ENCODE data around the gene FOXC2. TPM values are rescaled to one million over a fixed set of nuclear protein-coding genes. Genes with fewer than 3 reads are reported as not detected.

Gene FOXC2
- total and polyA plus RNA-seq, 2 donors (not counting 1 experiment from before 2014, with no cell fraction given): not detected

GRCh38 chr16:86542756-86543750, 23.6 kb upstream of the FOXC2 start:
- Histone ChIP-seq H3K9me3 (ENCODE audit: control extremely low read depth in 1 of 3, control insufficient read depth in 2 of 3, insufficient read depth in 1 of 3, low read length in 2 of 3) (no peaks in the 10 kb centered on the region), H3K27ac (ENCODE audit: low read length in 2 of 2) (no peak overlapping the region), H3K36me3 (replicated peaks in 1 of 2; ENCODE audit: control extremely low read depth in 1 of 2, control insufficient read depth in 1 of 2, extremely low read depth in 1 of 2, insufficient read depth in 2 of 2, low read length in 1 of 2) (peaks cover 0 to 81% of the 10 kb centered on the region in 2 experiments), H4K20me1 (ENCODE audit: control insufficient read depth, insufficient read depth, low read length, poor library complexity, severe bottlenecking) (no peaks in the 10 kb centered on the region), H3K4me3 (ENCODE audit: control extremely low read depth in 1 of 5, extremely low read depth in 1 of 5, insufficient read depth in 1 of 5, low read depth in 2 of 5, low read length in 4 of 5) (no peak overlapping the region), H3K9ac (ENCODE audit: low read length) (no peak overlapping the region), H3K79me2 (ENCODE audit: control insufficient read depth, insufficient read depth, low read length) (no peaks in the 10 kb centered on the region), H3K4me2 (replicated peaks; ENCODE audit: low read depth, low read length, poor library complexity, severe bottlenecking) (no peak overlapping the region), H3K27me3 (replicated peaks in 1 of 4; ENCODE audit: control extremely low read depth in 1 of 4, control insufficient read depth in 3 of 4, insufficient read depth in 4 of 4, low read length in 3 of 4) (no peaks in the 10 kb centered on the region), H2AFZ (ENCODE audit: insufficient read depth, low read depth, low read length, poor library complexity, severe bottlenecking) (no peak overlapping the region), H3K4me1 (ENCODE audit: control insufficient read depth in 2 of 2, insufficient read depth in 2 of 2, low read length in 2 of 2) (no peaks in the 10 kb centered on the region)
- ChIA-PET CTCF (no interaction called here), POLR2A (no interaction called here)
- Mint-ChIP-seq H3K4me3 (no peak overlapping the region), H3K9me3 (ENCODE audit: insufficient read depth) (no peaks in the 10 kb centered on the region), H3K4me1 (no peaks in the 10 kb centered on the region), H3K27ac (no peak overlapping the region), H3K27me3 (no peaks in the 10 kb centered on the region)
- TF ChIP-seq EZH2 (IDR thresholded peaks at IDR 0.05; ENCODE audit: borderline replicate concordance, insufficient read depth, low read depth, low read length, poor library complexity, severe bottlenecking) (no peak), CTCF (IDR thresholded peaks at IDR 0.05) (no peak)
- intact Hi-C loops (cut with micrococcal nuclease): no loop called here
- DNase-seq (no peak), ATAC-seq (ENCODE audit: low read depth) (no peak)
- WGBS (ENCODE audit: insufficient coverage): 98% methylated on average over 13 of the region's 21 CpGs

- no peaks in the 10 kb centered on the region for H3K4me1 ChIP-seq (ENCODE audit: control insufficient read depth in 2 of 2, insufficient read depth in 2 of 2, low read length in 2 of 2)
- no peaks in the 10 kb centered on the region for H3K9me3 Mint-ChIP-seq (ENCODE audit: insufficient read depth)
- no peaks in the 10 kb centered on the region for H3K4me1 Mint-ChIP-seq
- no peak overlapping the region for H3K4me3 Mint-ChIP-seq
- H3K4me3 ChIP-seq (ENCODE audit: control extremely low read depth in 1 of 5, extremely low read depth in 1 of 5, insufficient read depth in 1 of 5, low read depth in 2 of 5, low read length in 4 of 5): no peak overlapping the region
- H3K4me2 ChIP-seq (replicated peaks; ENCODE audit: low read depth, low read length, poor library complexity, severe bottlenecking): no peak overlapping the region
- intact Hi-C loops (cut with micrococcal nuclease): no loop called here
- WGBS (ENCODE audit: insufficient coverage): 81% methylated on average over 12 of the region's 12 CpGs
- H3K27ac ChIP-seq (ENCODE audit: low read length in 2 of 2): no peak overlapping the region
- H4K20me1 ChIP-seq (ENCODE audit: control insufficient read depth, insufficient read depth, low read length, poor library complexity, severe bottlenecking): no peaks in the 10 kb centered on the region
- H3K9me3 ChIP-seq (ENCODE audit: control extremely low read depth in 1 of 3, control insufficient read depth in 2 of 3, insufficient read depth in 1 of 3, low read length in 2 of 3): no peaks in the 10 kb centered on the region
- no peak overlapping the region for H3K27ac Mint-ChIP-seq
- DNase-seq: no peak
- peaks cover 0 to 69% of the 10 kb centered on the region in 2 experiments for H3K36me3 ChIP-seq (replicated peaks in 1 of 2; ENCODE audit: control extremely low read depth in 1 of 2, control insufficient read depth in 1 of 2, extremely low read depth in 1 of 2, insufficient read depth in 2 of 2, low read length in 1 of 2)
- peaks cover 8% of the 10 kb centered on the region for H3K79me2 ChIP-seq (ENCODE audit: control insufficient read depth, insufficient read depth, low read length)
- ChIA-PET POLR2A (no interaction called here), CTCF (no interaction called here)
- no peaks in the 10 kb centered on the region for H3K27me3 ChIP-seq (replicated peaks in 1 of 4; ENCODE audit: control extremely low read depth in 1 of 4, control insufficient read depth in 3 of 4, insufficient read depth in 4 of 4, low read length in 3 of 4)
- H3K27me3 Mint-ChIP-seq: no peaks in the 10 kb centered on the region
- ATAC-seq (ENCODE audit: low read depth): no peak
- no peak overlapping the region for H2AFZ ChIP-seq (ENCODE audit: insufficient read depth, low read depth, low read length, poor library complexity, severe bottlenecking)
- H3K9ac ChIP-seq (ENCODE audit: low read length): no peak overlapping the region
- TF ChIP-seq CTCF (IDR thresholded peaks at IDR 0.05) (no peak), EZH2 (IDR thresholded peaks at IDR 0.05; ENCODE audit: borderline replicate concordance, insufficient read depth, low read depth, low read length, poor library complexity, severe bottlenecking) (no peak)
Observed at GRCh38 chr16:86545481-86545880, 21.1 kb upstream of the FOXC2 start.
